Ammon's horn (tissue), 1 donor: ENCODE results near the gene ATP5ME.
"Not testable (repeated sequence)": the region's sequence is repeated elsewhere in the genome, so short reads cannot be mapped to it uniquely, and the experiment has no call there.

ENCODE experiments used
- DNase-seq: peaks from one replicate; pipeline ENCODE4 v3.0.0-alpha.2; 2016; ENCODE audit warnings: low spot score

The ATP5ME gene

GRCh38 chr4:704971-705277 lies 30.8 kb upstream of the ATP5ME start:
- DNase-seq: no peak

GRCh38 chr4:704198-704891 lies 30.3 kb upstream of the ATP5ME start:
- no peak for DNase-seq

GRCh38 chr4:703336-704197 lies 29.5 kb upstream of the ATP5ME start:
- DNase-seq: no peak

DNA sequence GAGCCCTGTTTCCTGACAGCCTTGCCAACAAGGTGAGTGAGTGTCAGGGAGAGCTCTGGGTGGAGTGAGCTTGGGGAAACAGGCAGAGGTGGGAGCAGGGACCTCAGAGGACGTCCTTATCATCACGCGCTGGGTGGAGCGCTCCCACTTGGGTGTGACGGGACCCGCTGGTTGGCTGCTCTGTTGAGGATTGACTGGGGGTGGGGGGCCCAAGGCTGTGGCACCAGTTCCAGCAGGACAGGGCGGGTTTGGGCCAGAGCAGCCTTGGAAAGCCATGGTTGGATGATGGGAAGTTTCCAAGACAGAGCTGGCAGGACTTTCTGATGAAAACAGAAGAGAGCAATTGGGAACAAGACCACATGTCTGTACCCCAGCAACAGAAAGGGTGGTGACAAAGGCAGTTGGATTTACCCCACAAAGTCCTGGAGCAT lies 28.6 kb upstream of the ATP5ME start:
- DNase-seq: peak; percentile 53

DNA sequence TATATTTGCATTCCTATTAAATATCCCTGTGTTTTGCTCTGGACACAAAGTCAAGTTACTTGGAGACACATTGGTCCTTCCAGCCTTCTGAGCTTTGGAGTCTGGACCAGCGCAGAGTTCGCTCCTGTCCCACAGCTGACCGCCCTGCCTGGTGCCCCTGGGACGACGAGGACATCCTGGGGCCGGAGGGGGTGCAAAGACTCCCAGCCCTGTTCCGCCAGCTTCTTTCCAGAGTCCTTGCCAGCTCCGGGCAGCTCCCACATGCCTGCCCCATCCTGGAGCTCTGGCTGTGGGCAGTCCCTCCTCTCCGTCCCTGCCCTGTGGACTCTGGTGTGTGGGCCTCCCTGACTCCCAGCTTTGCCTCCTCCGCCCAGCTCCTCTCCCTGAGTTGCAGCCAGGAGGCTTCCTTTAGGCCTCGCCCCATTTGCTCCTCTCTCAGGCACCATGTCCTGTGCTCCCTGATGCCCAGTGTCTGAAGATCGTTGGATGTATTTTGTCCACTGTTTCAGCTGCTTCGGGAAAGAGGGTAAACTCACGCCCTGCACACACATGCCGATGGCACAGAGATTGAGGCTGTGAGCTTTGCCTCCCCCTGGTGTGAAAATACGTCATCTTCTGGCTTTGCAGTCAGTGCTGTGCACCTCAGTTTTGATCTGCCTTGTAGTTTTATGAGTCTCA lies 26.6 kb upstream of the ATP5ME start:
- peak; percentile 69 for DNase-seq

- DNase-seq: no peak
Measured at GRCh38 chr4:699816-700580, 25.9 kb upstream of the ATP5ME start.

DNA sequence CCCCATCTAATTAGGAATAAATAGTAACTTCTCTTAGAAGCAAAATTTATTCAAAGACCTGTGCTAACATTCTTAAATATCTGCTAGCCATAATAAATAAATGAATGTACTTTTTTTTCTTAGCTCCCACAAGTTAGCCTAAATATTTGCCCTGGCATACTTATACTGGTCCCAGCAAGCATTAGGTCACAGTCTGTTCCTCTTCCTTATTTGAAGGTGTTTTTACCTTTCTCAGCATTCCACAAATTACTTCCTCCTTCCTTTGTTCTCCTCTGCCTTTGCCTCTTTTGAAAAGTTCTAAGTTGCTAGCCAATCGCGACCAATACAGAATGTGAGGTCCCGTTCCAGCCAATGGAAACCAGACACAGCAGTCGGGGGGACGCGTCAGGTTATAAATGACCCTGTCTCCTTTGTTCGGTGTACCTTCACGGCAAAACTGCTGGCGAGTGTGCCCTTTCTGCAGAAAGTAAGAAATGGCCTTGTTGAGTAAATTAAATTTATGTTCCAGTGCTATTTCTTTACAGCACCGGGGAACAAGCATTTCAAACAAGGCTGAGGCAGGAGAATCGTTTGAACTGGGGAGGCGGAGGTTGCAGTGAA lies 20.4 kb upstream of the ATP5ME start:
- DNase-seq: not testable (repeated sequence)

- no peak for DNase-seq
Measured at GRCh38 chr4:692771-693554, 18.9 kb upstream of the ATP5ME start.

GRCh38 chr4:689723-690122 lies 15.6 kb upstream of the ATP5ME start:
- DNase-seq: no peak

DNA sequence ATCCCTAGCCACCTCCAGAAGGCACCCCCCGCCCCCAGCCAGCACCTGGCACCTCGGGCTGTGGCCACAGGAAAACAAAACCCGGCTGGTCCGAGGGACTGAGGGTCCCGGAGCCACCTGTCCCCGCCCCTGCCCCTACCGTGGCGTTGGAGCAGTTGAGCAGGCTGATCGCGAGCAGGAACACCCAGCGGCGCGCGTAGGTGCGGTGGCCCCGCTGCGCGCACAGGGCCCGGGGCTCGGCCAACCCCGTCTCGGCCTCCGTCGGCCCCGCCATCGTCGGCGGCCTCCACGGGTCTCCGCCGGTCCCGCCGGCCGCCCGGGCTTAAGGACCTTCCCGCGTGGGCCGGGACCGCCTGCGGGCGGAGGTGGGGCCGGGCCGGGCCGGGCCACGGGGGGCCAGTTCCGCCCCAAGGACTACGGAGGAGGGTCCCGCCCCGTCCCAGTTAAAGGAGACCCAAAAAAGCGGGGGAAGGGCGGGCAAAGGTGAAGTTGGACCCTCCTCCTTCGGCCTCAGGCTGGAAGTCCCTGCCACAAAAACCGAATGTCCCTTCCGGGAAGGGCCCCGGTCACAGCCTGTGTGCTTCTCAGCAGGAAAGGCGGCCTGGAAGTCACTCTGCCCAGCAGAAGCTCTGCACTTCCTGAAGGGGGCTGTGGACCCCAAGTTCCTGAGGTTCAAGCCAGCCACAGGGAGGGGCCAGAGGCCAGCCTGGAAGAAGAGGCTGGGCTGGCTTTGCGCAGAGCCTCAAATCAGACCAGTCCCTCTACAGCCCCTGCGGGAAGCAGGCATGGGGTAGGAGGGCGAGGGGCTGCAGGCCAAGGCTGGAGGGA lies 15.0 kb upstream of the ATP5ME start, which contains the start of gene SLC49A3:
Gene SLC49A3 (minus strand): TSS at position 298 of the 828 bp plus-strand sequence. CDS start 24 bp downstream, at position 274.
- no peak for DNase-seq

- DNase-seq: no peak
Measured at GRCh38 chr4:687971-688853, 14.1 kb upstream of the ATP5ME start.

DNA sequence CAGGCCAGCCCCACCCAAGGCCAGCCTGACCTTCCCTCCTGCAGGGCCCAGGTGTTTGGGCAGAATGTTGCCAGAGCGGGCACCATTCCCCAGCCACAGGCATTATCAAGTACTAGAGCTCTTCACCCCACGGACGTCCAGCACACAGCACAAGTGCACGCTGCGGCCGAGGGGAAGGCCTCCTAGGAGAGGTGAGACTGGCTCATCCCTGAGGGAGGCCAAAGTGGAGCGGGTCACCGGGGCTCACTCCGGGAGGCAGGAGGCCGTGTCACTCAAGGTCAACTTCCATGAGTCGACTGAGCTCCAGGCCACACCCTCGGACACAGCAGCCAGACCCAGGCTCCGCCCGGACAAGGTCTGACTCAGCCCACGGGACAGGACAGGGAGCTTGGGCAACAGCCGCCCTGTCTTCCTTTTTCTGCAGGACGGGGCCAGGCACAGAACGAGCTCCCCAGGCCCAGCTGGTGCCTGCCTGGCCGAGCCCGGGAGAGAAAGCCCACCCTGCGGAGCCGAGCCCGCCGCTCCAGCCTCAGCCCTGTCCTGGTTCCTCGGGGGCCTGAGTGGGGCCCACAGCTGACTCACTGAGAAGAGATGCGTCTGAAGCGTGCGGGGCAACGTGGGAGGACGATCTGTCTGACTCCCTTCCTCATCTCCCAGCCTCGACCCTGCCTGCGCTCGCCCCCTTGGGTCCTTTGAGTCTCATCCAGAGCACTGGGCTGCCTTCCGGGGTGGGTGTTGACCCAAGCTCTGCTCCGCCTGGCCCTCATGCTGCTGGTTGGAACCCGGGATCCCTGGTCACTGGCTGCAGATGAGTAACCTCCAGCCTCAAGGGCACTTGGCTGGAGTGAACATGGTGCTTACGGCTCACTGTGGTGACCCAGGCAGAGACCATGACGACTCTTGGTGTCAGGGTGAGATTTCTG lies 13.2 kb upstream of the ATP5ME start:
- peak; percentile 48 for DNase-seq

DNA sequence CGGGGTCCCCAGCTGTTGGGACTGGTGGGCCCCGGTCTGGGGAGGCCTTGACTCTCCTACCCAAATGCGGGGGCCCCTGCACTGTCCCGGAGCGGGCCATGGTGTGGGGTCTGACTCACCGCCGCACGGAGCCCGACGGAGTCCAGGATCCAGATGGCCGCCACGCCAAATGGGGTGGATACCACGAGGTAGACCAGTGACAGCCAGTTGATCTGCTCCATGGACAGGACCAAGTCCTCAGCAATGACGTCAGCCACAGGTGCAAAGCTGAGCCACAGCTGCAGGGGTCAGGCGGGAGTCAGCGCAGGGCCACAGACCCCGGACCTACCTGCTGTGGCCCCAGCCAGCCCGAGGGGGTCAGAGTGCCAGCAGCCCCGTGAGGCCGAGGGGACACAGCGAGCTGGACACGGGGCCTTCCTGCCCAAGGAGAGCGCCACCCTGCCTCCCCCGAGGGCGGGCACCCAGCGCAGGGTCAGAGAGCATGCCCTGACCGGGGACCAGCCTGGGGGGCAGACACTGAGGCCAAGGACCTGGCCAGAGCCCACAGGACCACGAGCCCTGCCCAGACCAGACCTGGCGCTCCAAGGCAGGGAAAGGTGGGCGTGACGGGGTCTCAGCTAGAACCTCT lies 12.5 kb upstream of the ATP5ME start:
- no peak for DNase-seq

DNA sequence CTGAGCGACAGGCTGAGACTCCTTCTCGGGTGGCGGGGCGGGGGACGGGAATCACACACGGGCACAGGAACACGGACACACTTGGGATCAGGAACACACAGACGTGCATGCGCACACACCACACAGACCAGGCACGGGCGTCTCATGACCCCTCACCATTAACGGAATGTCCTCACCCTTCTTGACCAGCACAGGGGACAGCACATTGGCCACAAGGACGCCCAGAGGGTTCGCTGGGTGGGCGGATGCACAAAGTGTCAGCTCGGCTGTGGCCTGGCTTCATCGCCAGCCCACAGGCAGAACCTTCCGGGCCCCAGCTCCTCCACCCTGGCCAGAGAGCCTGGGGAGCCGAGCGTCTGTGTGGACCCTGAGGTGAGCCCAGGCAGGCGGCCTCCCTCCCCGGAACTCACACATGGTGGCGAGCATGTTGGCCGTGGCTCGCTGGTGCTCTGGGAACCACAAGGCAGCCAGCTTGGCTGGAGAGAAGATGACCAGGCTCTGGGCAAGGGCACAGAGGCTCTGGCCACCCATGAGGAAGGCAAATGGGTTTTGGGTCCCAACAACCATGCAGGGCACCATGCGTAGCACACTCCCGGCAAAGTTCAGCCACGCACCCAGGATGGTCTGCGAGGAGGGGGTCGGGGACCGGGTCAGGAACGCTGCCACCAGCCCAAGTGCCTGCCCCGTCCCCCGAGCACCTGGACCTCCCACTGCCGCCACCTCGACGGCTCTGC lies 11.8 kb upstream of the ATP5ME start:
- DNase-seq: no peak

DNA sequence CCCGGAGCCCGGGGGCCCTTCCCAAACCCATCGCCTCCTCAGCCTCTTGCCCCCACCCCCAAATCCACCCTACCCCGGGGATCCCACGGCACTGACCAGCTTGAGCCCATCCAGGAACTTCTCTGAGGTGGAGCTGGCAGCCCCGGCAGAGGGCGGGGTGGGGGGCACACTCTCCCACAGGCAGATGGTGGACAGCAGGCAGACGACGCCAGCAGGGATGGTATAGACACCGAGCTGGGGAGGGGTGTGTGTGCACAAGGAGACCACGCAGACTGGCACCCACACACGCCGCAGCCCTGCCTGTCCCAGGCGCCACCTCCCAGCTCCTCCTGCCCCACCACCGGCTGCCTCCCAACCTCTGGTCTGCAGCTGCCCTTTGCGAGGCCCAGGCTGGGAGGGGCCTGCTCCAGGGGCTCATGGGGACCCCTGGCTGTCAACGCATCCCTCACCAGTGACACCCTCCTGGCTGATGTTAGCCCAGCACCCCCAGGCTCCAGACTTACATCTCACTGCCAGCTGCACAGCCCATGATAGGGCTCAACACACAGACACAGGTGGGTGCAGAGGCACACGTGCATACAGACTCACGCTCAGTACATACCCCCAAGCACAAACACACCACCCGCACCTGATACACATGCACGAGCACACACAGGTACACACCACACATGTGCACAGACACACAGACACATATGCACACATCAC lies 10.7 kb upstream of the ATP5ME start:
- DNase-seq: no peak
